Activated CD8-positive, alpha-beta memory T cell treated with anti-CD3 and anti-CD28 coated beads for 48 hours (primary cell): ENCODE results near the gene PRKD3.
"Not testable (repeated sequence)": the region's sequence is repeated elsewhere in the genome, so short reads cannot be mapped to it uniquely, and the experiment has no call there.

ENCODE experiments used
- DNase-seq, 3 experiments: peaks; one replicate each; pipeline ENCODE4 v3.0.0-alpha.2; 2020; ENCODE audit warnings: low read depth in 2 of 3, low spot score in 2 of 3

The PRKD3 gene

GRCh38 chr2:37317746-37318145, 6.9 kb downstream of the PRKD3 start:
- no peak for DNase-seq

GRCh38 chr2:37316181-37316580, 8.5 kb downstream of the PRKD3 start:
- no peak for DNase-seq

GRCh38 chr2:37315364-37315763, 9.3 kb downstream of the PRKD3 start:
- DNase-seq: no peak

- DNase-seq: no peak
Measured at GRCh38 chr2:37307500-37307899, 17.1 kb downstream of the PRKD3 start.

- DNase-seq: no peak
Measured at GRCh38 chr2:37306024-37306423, 18.6 kb downstream of the PRKD3 start.

GRCh38 chr2:37302701-37303252, 21.9 kb downstream of the PRKD3 start:
- DNase-seq: no peak

- DNase-seq: no peak
Measured at GRCh38 chr2:37301408-37301807, 23.2 kb downstream of the PRKD3 start.

GRCh38 chr2:37300578-37300977, 24.1 kb downstream of the PRKD3 start:
- no peak for DNase-seq

GRCh38 chr2:37300146-37300545, 24.5 kb downstream of the PRKD3 start:
- no peak for DNase-seq

GRCh38 chr2:37297632-37298031, 27.0 kb downstream of the PRKD3 start:
- DNase-seq: no peak

- no peak for DNase-seq
Measured at GRCh38 chr2:37295469-37296073, 29.1 kb downstream of the PRKD3 start.

- not testable (repeated sequence) for DNase-seq
Measured at GRCh38 chr2:37294858-37295257, 29.8 kb downstream of the PRKD3 start.

GRCh38 chr2:37291680-37292079, 33.0 kb downstream of the PRKD3 start:
- no peak for DNase-seq

- no peak for DNase-seq
Measured at GRCh38 chr2:37287966-37288365, 36.7 kb downstream of the PRKD3 start.

- DNase-seq: no peak
Measured at GRCh38 chr2:37284381-37284780, 40.3 kb downstream of the PRKD3 start.

- no peak for DNase-seq
Measured at GRCh38 chr2:37283207-37283606, 41.4 kb downstream of the PRKD3 start.

GRCh38 chr2:37282746-37283145, 41.9 kb downstream of the PRKD3 start:
- DNase-seq: no peak

- no peak for DNase-seq
Measured at GRCh38 chr2:37281916-37282315, 42.7 kb downstream of the PRKD3 start.

- no peak for DNase-seq
Measured at GRCh38 chr2:37276291-37276690, 48.3 kb downstream of the PRKD3 start.
